Measurements from ENCODE around the gene AHNAK.

The AHNAK gene

DNA sequence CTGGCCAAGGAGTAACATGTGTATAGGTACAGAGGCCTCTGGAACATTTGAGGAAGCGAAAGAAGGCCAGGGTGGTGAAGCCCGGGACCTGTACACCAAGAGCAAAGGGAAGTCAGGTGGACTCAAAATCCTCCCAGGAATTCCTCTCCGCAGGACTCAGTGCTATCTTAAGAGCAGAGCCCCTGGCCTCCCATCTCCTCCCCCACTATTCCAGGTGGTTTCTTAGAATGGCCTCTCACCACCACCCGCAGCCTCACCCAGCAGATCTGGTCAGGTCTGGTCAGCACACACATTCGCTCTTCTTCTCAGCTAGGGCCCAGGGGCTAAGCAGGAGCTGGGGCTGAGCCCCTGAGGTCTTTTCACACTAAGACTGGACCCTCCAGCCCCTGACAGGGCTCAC lies 68.7 kb downstream of the AHNAK start:
- no peak for ATAC-seq
- TF ChIP-seq ESRRG (CRISPR knock-in tag; IDR thresholded peaks at IDR 0.05) (no peak), CSRNP3 (CRISPR knock-in tag; IDR thresholded peaks at IDR 0.05) (no peak), PPARA (CRISPR knock-in tag; IDR thresholded peaks at IDR 0.05; ENCODE audit: borderline replicate concordance) (no peak), SNAI2 (CRISPR knock-in tag; IDR thresholded peaks at IDR 0.05) (no peak), ZNF70 (CRISPR knock-in tag; IDR thresholded peaks at IDR 0.05) (no peak), PATZ1 (CRISPR knock-in tag; IDR thresholded peaks at IDR 0.05; ENCODE audit: borderline replicate concordance) (no peak), TOX (CRISPR knock-in tag; IDR thresholded peaks at IDR 0.05; ENCODE audit: borderline replicate concordance) (no peak), RARB (CRISPR knock-in tag; IDR thresholded peaks at IDR 0.05) (no peak), ARNTL (CRISPR knock-in tag; IDR thresholded peaks at IDR 0.05; ENCODE audit: borderline replicate concordance, low read depth) (no peak), ZNF565 (CRISPR knock-in tag; conservative IDR thresholded peaks at IDR 0.05; ENCODE audit: low read depth) (no peak), TCF4 (CRISPR knock-in tag; IDR thresholded peaks at IDR 0.05; ENCODE audit: borderline replicate concordance) (no peak), BACH2 (CRISPR knock-in tag; IDR thresholded peaks at IDR 0.05; ENCODE audit: borderline replicate concordance) (no peak), OSR1 (CRISPR knock-in tag; IDR thresholded peaks at IDR 0.05) (no peak)
- TF ChIP-seq, protein P1, sequence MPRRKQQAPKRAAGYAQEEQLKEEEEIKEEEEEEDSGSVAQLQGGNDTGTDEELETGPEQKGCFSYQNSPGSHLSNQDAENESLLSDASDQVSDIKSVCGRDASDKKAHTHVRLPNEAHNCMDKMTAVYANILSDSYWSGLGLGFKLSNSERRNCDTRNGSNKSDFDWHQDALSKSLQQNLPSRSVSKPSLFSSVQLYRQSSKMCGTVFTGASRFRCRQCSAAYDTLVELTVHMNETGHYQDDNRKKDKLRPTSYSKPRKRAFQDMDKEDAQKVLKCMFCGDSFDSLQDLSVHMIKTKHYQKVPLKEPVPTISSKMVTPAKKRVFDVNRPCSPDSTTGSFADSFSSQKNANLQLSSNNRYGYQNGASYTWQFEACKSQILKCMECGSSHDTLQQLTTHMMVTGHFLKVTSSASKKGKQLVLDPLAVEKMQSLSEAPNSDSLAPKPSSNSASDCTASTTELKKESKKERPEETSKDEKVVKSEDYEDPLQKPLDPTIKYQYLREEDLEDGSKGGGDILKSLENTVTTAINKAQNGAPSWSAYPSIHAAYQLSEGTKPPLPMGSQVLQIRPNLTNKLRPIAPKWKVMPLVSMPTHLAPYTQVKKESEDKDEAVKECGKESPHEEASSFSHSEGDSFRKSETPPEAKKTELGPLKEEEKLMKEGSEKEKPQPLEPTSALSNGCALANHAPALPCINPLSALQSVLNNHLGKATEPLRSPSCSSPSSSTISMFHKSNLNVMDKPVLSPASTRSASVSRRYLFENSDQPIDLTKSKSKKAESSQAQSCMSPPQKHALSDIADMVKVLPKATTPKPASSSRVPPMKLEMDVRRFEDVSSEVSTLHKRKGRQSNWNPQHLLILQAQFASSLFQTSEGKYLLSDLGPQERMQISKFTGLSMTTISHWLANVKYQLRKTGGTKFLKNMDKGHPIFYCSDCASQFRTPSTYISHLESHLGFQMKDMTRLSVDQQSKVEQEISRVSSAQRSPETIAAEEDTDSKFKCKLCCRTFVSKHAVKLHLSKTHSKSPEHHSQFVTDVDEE (CRISPR knock-in tag; IDR thresholded peaks at IDR 0.05) = no peak

- ATAC-seq = peak; percentile 94
- TF ChIP-seq, protein P1 (CRISPR knock-in tag; IDR thresholded peaks at IDR 0.05) = no peak; the same call in 1 of the 2 replicates
- TF ChIP-seq PPARA (CRISPR knock-in tag; IDR thresholded peaks at IDR 0.05; ENCODE audit: borderline replicate concordance) (no peak), ZFP30 (CRISPR knock-in tag; IDR thresholded peaks at IDR 0.05) (no peak), BACH2 (CRISPR knock-in tag; IDR thresholded peaks at IDR 0.05; ENCODE audit: borderline replicate concordance) (no peak), ZFP3 (CRISPR knock-in tag; IDR thresholded peaks at IDR 0.05) (no peak), PATZ1 (CRISPR knock-in tag; IDR thresholded peaks at IDR 0.05; ENCODE audit: borderline replicate concordance) (peak; percentile 81; the same call in 1 of the 2 replicates), ZNF70 (CRISPR knock-in tag; IDR thresholded peaks at IDR 0.05) (no peak), OSR1 (CRISPR knock-in tag; IDR thresholded peaks at IDR 0.05) (no peak), TCF4 (CRISPR knock-in tag; IDR thresholded peaks at IDR 0.05; ENCODE audit: borderline replicate concordance) (peak; percentile 73), SNAI2 (CRISPR knock-in tag; IDR thresholded peaks at IDR 0.05) (no peak; the same call in 1 of the 2 replicates), CSRNP3 (CRISPR knock-in tag; IDR thresholded peaks at IDR 0.05) (0 out of 2 replicates have a peak, but pooled peaks have one; percentile 38), ZC3H10 (CRISPR knock-in tag; IDR thresholded peaks at IDR 0.05) (peak; percentile 63), CREB5 (CRISPR knock-in tag; IDR thresholded peaks at IDR 0.05; ENCODE audit: low read depth) (peak; percentile 68), ESRRG (CRISPR knock-in tag; IDR thresholded peaks at IDR 0.05) (no peak), ZNF8 (CRISPR knock-in tag; IDR thresholded peaks at IDR 0.05) (no peak), CSDC2 (CRISPR knock-in tag; IDR thresholded peaks at IDR 0.05) (peak; percentile 79; the same call in 1 of the 2 replicates)
- TF ChIP-seq, protein P2, sequence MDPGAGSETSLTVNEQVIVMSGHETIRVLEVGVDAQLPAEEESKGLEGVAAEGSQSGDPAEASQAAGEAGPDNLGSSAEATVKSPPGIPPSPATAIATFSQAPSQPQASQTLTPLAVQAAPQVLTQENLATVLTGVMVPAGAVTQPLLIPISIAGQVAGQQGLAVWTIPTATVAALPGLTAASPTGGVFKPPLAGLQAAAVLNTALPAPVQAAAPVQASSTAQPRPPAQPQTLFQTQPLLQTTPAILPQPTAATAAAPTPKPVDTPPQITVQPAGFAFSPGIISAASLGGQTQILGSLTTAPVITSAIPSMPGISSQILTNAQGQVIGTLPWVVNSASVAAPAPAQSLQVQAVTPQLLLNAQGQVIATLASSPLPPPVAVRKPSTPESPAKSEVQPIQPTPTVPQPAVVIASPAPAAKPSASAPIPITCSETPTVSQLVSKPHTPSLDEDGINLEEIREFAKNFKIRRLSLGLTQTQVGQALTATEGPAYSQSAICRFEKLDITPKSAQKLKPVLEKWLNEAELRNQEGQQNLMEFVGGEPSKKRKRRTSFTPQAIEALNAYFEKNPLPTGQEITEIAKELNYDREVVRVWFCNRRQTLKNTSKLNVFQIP (CRISPR knock-in tag; IDR thresholded peaks at IDR 0.05; ENCODE audit: borderline replicate concordance, low read depth) = no peak
These were observed 74.3 kb downstream of the AHNAK start for GRCh38 chr11:62472063-62472884.

Measured in SK-N-SH treated with all-trans-retinoic acid at 6 μM for 48 hours (cell line).